CD4-positive, alpha-beta T cell treated with Interleukin-17A for 1 hour (primary cell): Measurements from ENCODE around the gene THOC5.
A peak's percentile ranks its signal among the peaks of the same experiment; 100 is the strongest.

ENCODE experiments used
- DNase-seq: peaks from one replicate; pipeline ENCODE4 v3.0.0-alpha.2; 2020

The THOC5 gene

DNA sequence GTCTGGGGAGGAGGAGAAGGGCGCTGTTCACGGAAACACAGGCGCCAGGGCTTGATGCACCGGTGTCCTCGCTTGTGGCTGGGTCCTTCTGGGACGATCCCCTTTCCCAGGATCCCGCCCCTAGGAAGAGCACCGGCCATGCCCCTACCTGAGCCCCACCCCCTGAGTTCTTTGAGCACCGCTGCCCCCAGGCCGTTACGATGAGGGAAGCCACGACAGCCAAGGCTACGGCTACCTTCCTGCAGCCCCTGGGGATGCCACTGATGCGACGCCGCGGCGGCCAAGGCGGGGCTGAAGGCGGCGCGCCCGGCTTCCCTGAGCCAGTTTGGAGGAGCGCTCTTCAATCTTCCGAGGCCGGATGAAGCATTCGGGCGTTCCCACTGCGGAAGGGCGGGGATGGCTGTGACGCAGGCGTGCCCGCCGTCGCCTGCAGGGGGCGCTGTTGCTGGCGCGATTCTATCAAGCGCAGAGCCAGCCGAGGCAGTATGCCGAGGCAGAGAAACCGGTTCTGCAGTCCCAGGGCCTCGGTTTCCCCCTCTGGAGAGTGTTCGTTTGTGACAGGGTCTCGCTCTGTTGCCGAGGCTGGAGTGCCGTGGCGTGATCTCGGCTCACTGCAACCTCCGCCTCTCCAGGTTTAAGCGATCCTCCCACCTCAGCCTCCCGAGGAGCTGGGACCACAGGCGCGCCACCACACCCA is 83.2 kb downstream of the THOC5 start:
- DNase-seq = peak; percentile 64

DNA sequence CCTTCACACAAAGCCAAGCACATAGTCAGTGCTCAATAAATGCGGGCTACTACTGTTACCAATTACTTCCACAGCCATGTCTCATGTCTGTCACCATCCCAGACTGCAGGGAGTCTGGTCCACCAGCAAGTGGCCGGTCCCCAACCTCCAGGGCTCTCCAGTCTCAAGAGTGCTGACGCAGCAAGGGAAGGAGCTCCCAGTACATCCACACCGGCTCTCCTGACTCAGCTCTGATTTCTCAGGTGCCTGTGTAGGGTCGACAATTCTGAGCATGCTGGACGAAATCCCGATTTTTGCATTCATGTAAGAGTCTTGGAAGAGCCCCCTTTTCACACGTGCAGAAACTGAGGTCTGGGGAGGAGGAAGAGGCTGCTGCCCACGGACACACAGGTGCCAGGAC is 83.8 kb downstream of the THOC5 start:
- DNase-seq = no peak

DNA sequence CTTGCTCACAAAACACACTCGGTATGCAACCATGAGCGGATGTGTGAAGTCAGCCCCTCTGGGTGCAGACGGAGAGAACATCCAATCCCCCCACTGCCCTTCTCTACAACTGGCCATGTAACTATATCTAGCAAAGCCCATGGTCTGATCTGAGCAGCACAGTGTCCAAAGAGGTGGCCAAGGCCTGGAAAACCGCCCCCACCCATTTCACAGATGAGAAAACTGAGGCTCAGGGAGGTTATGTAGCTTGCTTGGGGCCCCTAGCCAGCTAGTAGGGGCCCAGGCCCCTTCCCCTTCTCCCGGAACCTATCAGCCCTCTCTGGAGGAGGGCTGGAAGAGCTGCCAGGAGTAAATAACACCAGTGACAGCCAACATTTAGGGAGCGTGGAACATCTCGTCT is 89.0 kb downstream of the THOC5 start:
- DNase-seq = no peak

DNA sequence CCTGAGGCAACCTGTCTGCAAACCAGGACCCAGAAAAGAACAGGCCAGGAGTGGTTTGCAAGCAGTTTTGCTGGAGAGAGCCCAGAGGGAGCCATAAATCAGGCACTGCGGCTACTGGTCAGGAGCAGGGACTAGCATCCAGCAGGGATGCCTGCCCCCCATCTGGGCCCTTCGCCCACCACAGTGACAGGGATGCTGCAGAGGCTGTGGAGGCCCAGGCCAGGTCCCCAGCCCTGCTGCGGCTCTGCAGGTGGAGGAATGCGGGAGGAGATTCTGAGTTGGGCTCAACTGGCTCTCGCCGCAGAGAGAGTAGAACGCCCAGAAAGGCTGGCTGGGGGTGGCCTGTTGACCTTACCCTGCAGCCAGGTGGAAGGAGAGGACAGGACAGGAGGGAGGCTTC is 89.9 kb downstream of the THOC5 start:
- no peak for DNase-seq

DNA sequence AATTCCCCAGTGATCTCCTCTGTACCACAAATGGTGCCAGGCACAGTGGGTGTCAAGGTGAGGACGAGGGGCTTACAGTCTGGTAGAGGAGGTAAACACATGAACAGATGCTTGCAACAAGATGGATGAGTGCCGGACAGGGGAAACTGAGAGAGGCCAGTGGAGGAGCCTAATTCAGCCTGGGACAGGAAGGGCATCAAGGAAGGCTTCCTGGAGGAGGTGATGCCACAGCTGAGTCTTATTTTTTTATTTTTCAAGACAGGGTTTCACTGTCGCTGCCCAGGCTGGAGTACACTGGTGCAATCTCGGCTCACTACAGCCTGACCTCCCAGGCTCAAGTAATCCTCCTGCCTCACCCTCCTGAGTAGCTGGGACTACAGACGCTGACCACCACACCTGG is 92.3 kb downstream of the THOC5 start:
- no peak for DNase-seq

DNA sequence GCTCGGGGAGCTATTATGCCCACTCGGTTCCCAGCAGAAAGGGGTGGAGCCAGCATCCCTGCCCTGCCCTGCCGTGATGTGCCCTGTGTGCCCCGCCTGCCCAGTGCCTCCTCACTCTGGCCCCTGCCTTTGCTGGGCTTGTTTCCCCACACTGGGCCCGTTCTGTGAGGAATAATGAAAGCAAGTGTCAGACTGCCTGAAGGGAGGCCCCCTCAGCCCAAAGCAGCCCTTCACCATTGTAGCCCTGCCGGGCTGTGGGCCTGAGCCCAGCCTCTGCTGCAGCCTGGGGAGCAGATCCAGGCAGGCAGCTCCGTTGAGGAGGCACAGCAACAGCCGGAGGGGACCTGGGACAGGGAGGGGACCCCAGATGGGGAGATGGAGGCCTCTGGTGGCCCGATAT is 93.8 kb downstream of the THOC5 start:
- no peak for DNase-seq

DNA sequence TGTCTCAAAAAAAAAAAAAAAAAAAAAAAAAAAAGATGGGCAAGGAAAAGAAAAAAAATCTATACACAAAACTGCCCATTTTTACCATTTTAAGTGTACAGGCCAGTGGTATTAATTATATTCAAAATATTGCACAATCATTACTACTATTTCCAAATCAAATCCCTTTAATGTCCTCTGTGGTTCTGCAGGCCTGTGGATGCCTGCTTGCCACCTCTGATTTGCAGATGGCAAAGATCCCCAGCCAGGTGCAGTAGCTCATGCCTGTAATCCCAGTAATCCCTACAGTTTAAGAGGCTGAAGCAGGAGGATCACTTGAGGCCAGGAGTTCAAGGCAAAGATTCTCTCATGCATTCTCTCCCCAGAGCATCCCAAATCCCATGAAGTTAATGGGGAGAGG is 95.0 kb downstream of the THOC5 start:
- DNase-seq = no peak

DNA sequence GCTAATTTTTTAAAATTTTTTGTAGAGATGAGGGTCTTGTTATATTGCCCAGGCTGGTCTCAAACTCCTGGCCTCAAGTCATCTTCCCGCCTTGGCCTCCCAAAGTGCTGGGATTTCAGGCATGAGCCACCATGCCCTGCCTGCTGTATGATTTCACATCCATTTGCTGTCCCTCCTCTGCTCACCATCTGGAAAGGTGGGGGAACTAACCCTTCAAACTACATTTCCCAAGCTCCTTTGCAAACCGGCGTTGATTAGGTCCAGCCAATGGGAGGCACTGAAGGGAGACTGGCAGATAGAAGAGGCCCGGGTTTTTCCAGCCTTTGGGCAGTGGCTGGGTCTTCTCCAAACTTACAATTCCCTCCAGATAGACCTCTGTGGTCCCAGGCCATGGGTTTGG is 95.8 kb downstream of the THOC5 start:
- DNase-seq = peak; percentile 29

DNA sequence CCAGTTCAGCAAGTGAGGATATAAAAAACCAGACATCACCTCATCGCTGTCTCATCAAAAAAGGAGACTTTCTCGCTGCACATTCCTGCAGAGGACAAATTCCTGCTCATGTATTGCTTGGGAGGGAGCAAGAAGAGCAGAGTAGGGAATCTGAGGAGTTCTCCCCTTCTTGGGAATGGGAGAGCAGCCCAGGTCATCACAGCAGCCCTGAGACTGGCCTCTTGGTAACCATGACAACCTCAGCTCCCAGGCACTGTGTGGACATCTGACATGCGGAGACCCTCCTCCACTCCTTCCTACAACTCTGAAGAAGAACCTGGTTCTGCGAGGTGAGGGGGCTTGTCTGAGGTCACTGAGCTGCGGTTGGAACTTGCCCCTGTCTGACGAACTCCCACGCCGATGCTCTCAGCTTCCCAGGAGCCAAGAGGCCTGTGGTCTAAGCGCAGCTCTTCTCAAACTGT is 97.3 kb downstream of the THOC5 start:
- DNase-seq = no peak
